HG02840 (cell line): ENCODE data around the gene ARMC8.

Experiments
- ATAC-seq: cut with Tn5 transposase; IDR thresholded peaks from one replicate; pipeline ENCODE4 v1.9.1; 2021; ENCODE audit warnings: mild to moderate bottlenecking, moderate library complexity, moderate number of reproducible peaks; ENCODE audit not compliant: unreplicated experiment, low FRiP score

The ARMC8 gene

GRCh38 chr3:138338244-138338643 lies 151.1 kb downstream of the ARMC8 start:
- ATAC-seq: no peak

- no peak for ATAC-seq
Measured at GRCh38 chr3:138338811-138339210, 151.7 kb downstream of the ARMC8 start.

GRCh38 chr3:138340511-138340910 lies 153.4 kb downstream of the ARMC8 start:
- no peak for ATAC-seq

GRCh38 chr3:138344754-138345153 lies 157.7 kb downstream of the ARMC8 start:
- ATAC-seq: no peak
